ENCODE results near the gene S100A3.
"Not testable (repeated sequence)": the region's sequence is repeated elsewhere in the genome, so short reads cannot be mapped to it uniquely, and the experiment has no call there.

S100A3 gene

GRCh38 chr1:153582836-153583235 is 33.8 kb upstream of the S100A3 start:
- H3K27ac ChIP-seq (ENCODE audit: low read depth, low read length); H3K27me3 ChIP-seq (ENCODE audit: control insufficient read depth, insufficient read depth, low read length); H3K9me3 ChIP-seq (ENCODE audit: control insufficient read depth, insufficient read depth, low read depth, low read length); H3K9ac ChIP-seq (ENCODE audit: low read length); H3K36me3 ChIP-seq (ENCODE audit: control insufficient read depth, insufficient read depth, low read length); H3K4me3 ChIP-seq (ENCODE audit: low read depth, low read length): not testable (repeated sequence)
- peaks cover 11% of the 10 kb centered on the region; the same call in 1 of the 2 replicates for H3K4me1 ChIP-seq (ENCODE audit: control insufficient read depth, insufficient read depth, low read length)

- Histone ChIP-seq H3K27ac (ENCODE audit: low read depth, low read length) (no peak overlapping the region), H3K36me3 (ENCODE audit: control insufficient read depth, insufficient read depth, low read length) (no peaks in the 10 kb centered on the region)
These were observed 29.9 kb upstream of the S100A3 start for GRCh38 chr1:153578936-153579335.

GRCh38 chr1:153578490-153578889 is 29.4 kb upstream of the S100A3 start:
- no peak overlapping the region for H3K27ac ChIP-seq (ENCODE audit: low read depth, low read length)
- no peak overlapping the region for H3K4me3 ChIP-seq (ENCODE audit: low read depth, low read length)
- no peak overlapping the region for H3K9ac ChIP-seq (ENCODE audit: low read length)
- H3K4me1 ChIP-seq (ENCODE audit: control insufficient read depth, insufficient read depth, low read length), result peaks cover 14% of the 10 kb centered on the region; the same call in 1 of the 2 replicates
- H3K27me3 ChIP-seq (ENCODE audit: control insufficient read depth, insufficient read depth, low read length), result no peaks in the 10 kb centered on the region
- no peaks in the 10 kb centered on the region for H3K36me3 ChIP-seq (ENCODE audit: control insufficient read depth, insufficient read depth, low read length)
- H3K9me3 ChIP-seq (ENCODE audit: control insufficient read depth, insufficient read depth, low read depth, low read length), result peaks cover 3% of the 10 kb centered on the region; the same call in 1 of the 2 replicates

More at GRCh38 chr1:153578936-153579335, 29.9 kb upstream of the S100A3 start:
- Histone ChIP-seq H3K9ac (ENCODE audit: low read length) (no peak overlapping the region), H3K9me3 (ENCODE audit: control insufficient read depth, insufficient read depth, low read depth, low read length) (peaks cover 3% of the 10 kb centered on the region; the same call in 1 of the 2 replicates), H3K4me3 (ENCODE audit: low read depth, low read length) (no peak overlapping the region), H3K4me1 (ENCODE audit: control insufficient read depth, insufficient read depth, low read length) (peaks cover 14% of the 10 kb centered on the region; the same call in 1 of the 2 replicates), H3K27me3 (ENCODE audit: control insufficient read depth, insufficient read depth, low read length) (no peaks in the 10 kb centered on the region)

- no peaks in the 10 kb centered on the region for H3K36me3 ChIP-seq (ENCODE audit: control insufficient read depth, insufficient read depth, low read length)
- peaks cover 5% of the 10 kb centered on the region for H3K9me3 ChIP-seq (ENCODE audit: control insufficient read depth, insufficient read depth, low read depth, low read length)
- H3K4me1 ChIP-seq (ENCODE audit: control insufficient read depth, insufficient read depth, low read length), result peaks cover 14% of the 10 kb centered on the region; the same call in 1 of the 2 replicates
These were observed 28.6 kb upstream of the S100A3 start for GRCh38 chr1:153577624-153578051.

GRCh38 chr1:153577138-153577537 is 28.1 kb upstream of the S100A3 start:
- H3K36me3 ChIP-seq (ENCODE audit: control insufficient read depth, insufficient read depth, low read length), result no peaks in the 10 kb centered on the region
- no peaks in the 10 kb centered on the region for H3K27me3 ChIP-seq (ENCODE audit: control insufficient read depth, insufficient read depth, low read length)
- no peak overlapping the region for H3K27ac ChIP-seq (ENCODE audit: low read depth, low read length)
- H3K4me3 ChIP-seq (ENCODE audit: low read depth, low read length), result no peak overlapping the region
- H3K9me3 ChIP-seq (ENCODE audit: control insufficient read depth, insufficient read depth, low read depth, low read length), result peaks cover 5% of the 10 kb centered on the region
- H3K4me1 ChIP-seq (ENCODE audit: control insufficient read depth, insufficient read depth, low read length), result peaks cover 14% of the 10 kb centered on the region; the same call in 1 of the 2 replicates
- H3K9ac ChIP-seq (ENCODE audit: low read length), result no peak overlapping the region

More at GRCh38 chr1:153577624-153578051, 28.6 kb upstream of the S100A3 start:
- no peak overlapping the region for H3K4me3 ChIP-seq (ENCODE audit: low read depth, low read length)
- H3K27me3 ChIP-seq (ENCODE audit: control insufficient read depth, insufficient read depth, low read length), result no peaks in the 10 kb centered on the region
- H3K27ac ChIP-seq (ENCODE audit: low read depth, low read length), result no peak overlapping the region
- H3K9ac ChIP-seq (ENCODE audit: low read length), result no peak overlapping the region

GRCh38 chr1:153575497-153575896 is 26.4 kb upstream of the S100A3 start:
- H3K9me3 ChIP-seq (ENCODE audit: control insufficient read depth, insufficient read depth, low read depth, low read length), result not testable (repeated sequence)

GRCh38 chr1:153575081-153575491 is 26.0 kb upstream of the S100A3 start:
- peaks cover 14% of the 10 kb centered on the region; the same call in 1 of the 2 replicates for H3K4me1 ChIP-seq (ENCODE audit: control insufficient read depth, insufficient read depth, low read length)

More at GRCh38 chr1:153575497-153575896, 26.4 kb upstream of the S100A3 start:
- not testable (repeated sequence) for H3K27me3 ChIP-seq (ENCODE audit: control insufficient read depth, insufficient read depth, low read length); H3K9ac ChIP-seq (ENCODE audit: low read length); H3K27ac ChIP-seq (ENCODE audit: low read depth, low read length); H3K36me3 ChIP-seq (ENCODE audit: control insufficient read depth, insufficient read depth, low read length); H3K4me3 ChIP-seq (ENCODE audit: low read depth, low read length)
- H3K4me1 ChIP-seq (ENCODE audit: control insufficient read depth, insufficient read depth, low read length), result peaks cover 14% of the 10 kb centered on the region; the same call in 1 of the 2 replicates

GRCh38 chr1:153573351-153573750 is 24.3 kb upstream of the S100A3 start:
- H3K9ac ChIP-seq (ENCODE audit: low read length), result no peak overlapping the region
- H3K36me3 ChIP-seq (ENCODE audit: control insufficient read depth, insufficient read depth, low read length), result no peaks in the 10 kb centered on the region
- peaks cover 5% of the 10 kb centered on the region for H3K9me3 ChIP-seq (ENCODE audit: control insufficient read depth, insufficient read depth, low read depth, low read length)
- no peak overlapping the region for H3K4me3 ChIP-seq (ENCODE audit: low read depth, low read length)
- no peaks in the 10 kb centered on the region for H3K27me3 ChIP-seq (ENCODE audit: control insufficient read depth, insufficient read depth, low read length)
- H3K4me1 ChIP-seq (ENCODE audit: control insufficient read depth, insufficient read depth, low read length), result peaks cover 14% of the 10 kb centered on the region
- H3K27ac ChIP-seq (ENCODE audit: low read depth, low read length), result no peak overlapping the region

More at GRCh38 chr1:153575081-153575491, 26.0 kb upstream of the S100A3 start:
- H3K9ac ChIP-seq (ENCODE audit: low read length); H3K36me3 ChIP-seq (ENCODE audit: control insufficient read depth, insufficient read depth, low read length); H3K4me3 ChIP-seq (ENCODE audit: low read depth, low read length); H3K27me3 ChIP-seq (ENCODE audit: control insufficient read depth, insufficient read depth, low read length); H3K27ac ChIP-seq (ENCODE audit: low read depth, low read length); H3K9me3 ChIP-seq (ENCODE audit: control insufficient read depth, insufficient read depth, low read depth, low read length): not testable (repeated sequence)

- no peaks in the 10 kb centered on the region for H3K27me3 ChIP-seq (ENCODE audit: control insufficient read depth, insufficient read depth, low read length)
- H3K27ac ChIP-seq (ENCODE audit: low read depth, low read length), result no peak overlapping the region
- peaks cover 5% of the 10 kb centered on the region for H3K9me3 ChIP-seq (ENCODE audit: control insufficient read depth, insufficient read depth, low read depth, low read length)
- H3K4me1 ChIP-seq (ENCODE audit: control insufficient read depth, insufficient read depth, low read length), result peaks cover 14% of the 10 kb centered on the region
- H3K4me3 ChIP-seq (ENCODE audit: low read depth, low read length), result no peak overlapping the region
- no peaks in the 10 kb centered on the region for H3K36me3 ChIP-seq (ENCODE audit: control insufficient read depth, insufficient read depth, low read length)
- no peak overlapping the region for H3K9ac ChIP-seq (ENCODE audit: low read length)
These were observed 23.5 kb upstream of the S100A3 start for GRCh38 chr1:153572569-153573015.

- Histone ChIP-seq H3K4me3 (ENCODE audit: low read depth, low read length) (no peak overlapping the region), H3K27me3 (ENCODE audit: control insufficient read depth, insufficient read depth, low read length) (no peaks in the 10 kb centered on the region), H3K9ac (ENCODE audit: low read length) (no peak overlapping the region), H3K36me3 (ENCODE audit: control insufficient read depth, insufficient read depth, low read length) (no peaks in the 10 kb centered on the region), H3K4me1 (ENCODE audit: control insufficient read depth, insufficient read depth, low read length) (peaks cover 21% of the 10 kb centered on the region), H3K27ac (ENCODE audit: low read depth, low read length) (no peak overlapping the region), H3K9me3 (ENCODE audit: control insufficient read depth, insufficient read depth, low read depth, low read length) (peaks cover 5% of the 10 kb centered on the region)
These were observed 22.6 kb upstream of the S100A3 start for GRCh38 chr1:153571706-153572105.

- H3K4me3 ChIP-seq (ENCODE audit: low read depth, low read length), result no peak overlapping the region
- H3K27me3 ChIP-seq (ENCODE audit: control insufficient read depth, insufficient read depth, low read length), result no peaks in the 10 kb centered on the region
- H3K4me1 ChIP-seq (ENCODE audit: control insufficient read depth, insufficient read depth, low read length), result peaks cover 28% of the 10 kb centered on the region
- no peaks in the 10 kb centered on the region for H3K36me3 ChIP-seq (ENCODE audit: control insufficient read depth, insufficient read depth, low read length)
- no peak overlapping the region for H3K27ac ChIP-seq (ENCODE audit: low read depth, low read length)
- H3K9me3 ChIP-seq (ENCODE audit: control insufficient read depth, insufficient read depth, low read depth, low read length), result peaks cover 5% of the 10 kb centered on the region
- H3K9ac ChIP-seq (ENCODE audit: low read length), result no peak overlapping the region
These were observed 21.8 kb upstream of the S100A3 start for GRCh38 chr1:153570874-153571273.
